Measurements from ENCODE around the gene FAM200B. TPM values are rescaled to one million over a fixed set of nuclear protein-coding genes. Genes with fewer than 3 reads are reported as not detected.

FAM200B gene
- polyA plus RNA-seq, 1 of the 3 experiments (the other 2 are of a cell fraction) = 46.3 TPM

DNA sequence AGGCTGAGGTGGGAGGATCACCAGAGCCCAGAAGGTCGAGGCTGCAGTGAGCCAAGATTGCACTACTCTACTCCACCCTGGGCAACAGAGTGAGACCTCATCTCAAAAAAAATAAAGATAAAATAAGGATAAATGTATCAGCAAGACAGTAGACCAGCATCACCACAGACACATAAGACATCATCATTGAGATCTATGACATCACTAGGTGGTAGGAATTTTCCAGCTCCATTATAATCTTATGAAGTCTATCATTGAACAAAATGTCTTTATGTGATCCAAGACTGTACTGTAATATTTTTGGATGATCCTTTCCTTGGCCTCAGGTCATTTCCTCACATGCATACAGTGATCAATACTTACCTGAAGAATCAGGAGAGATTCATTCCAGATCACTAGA is 8.3 kb upstream of the FAM200B start:
- Histone ChIP-seq H3K79me2 (ENCODE audit: insufficient read depth) (peaks cover 98% of the 10 kb centered on the region), H3K9ac (no peak overlapping the region), H3F3A (replicated peaks; ENCODE audit: insufficient read depth) (peaks cover 10% of the 10 kb centered on the region), H3K9me3 (no peaks in the 10 kb centered on the region), H4K20me1 (ENCODE audit: insufficient read depth) (no peaks in the 10 kb centered on the region; the same call in 1 of the 2 replicates), H3K4me2 (no peak overlapping the region), H3K27me3 (ENCODE audit: insufficient read depth) (no peaks in the 10 kb centered on the region), H3K4me3 (ENCODE audit: low read depth in 2 of 2, low read length in 1 of 2) (no peak overlapping the region), H2AFZ (ENCODE audit: low read depth) (no peak overlapping the region), H3K9me2 (no peaks in the 10 kb centered on the region), H3K4me1 (ENCODE audit: control insufficient read depth in 1 of 2, insufficient read depth in 2 of 2, low read depth in 1 of 2, low read length in 1 of 2) (peaks cover 5 to 23% of the 10 kb centered on the region in 2 experiments), H3K36me3 (replicated peaks in 1 of 2; ENCODE audit: control insufficient read depth in 1 of 2, insufficient read depth in 2 of 2, low read length in 1 of 2) (peaks cover 0 to 10% of the 10 kb centered on the region in 2 experiments), H3K27ac (ENCODE audit: low read depth in 2 of 2, low read length in 1 of 2) (no peak overlapping the region)
- TF ChIP-seq POLR2AphosphoS5 (IDR thresholded peaks at IDR 0.05; ENCODE audit: low read depth, low read length) = no peak
- no peak for DNase-seq
- POLR2A ChIA-PET = interaction anchor here (0.8 kb wide), 1 partner anchor 194 kb away, joined by 3 read pairs; no protein-coding TSS in a partner anchor
- CTCF ChIA-PET = interaction anchor here (1.2 kb wide), 1 partner anchor 10 kb away, joined by 3 read pairs; no protein-coding TSS in a partner anchor
- 100% methylated on average over 1 of the region's 1 CpG for WGBS (ENCODE audit: low lambda C conversion rate)

DNA sequence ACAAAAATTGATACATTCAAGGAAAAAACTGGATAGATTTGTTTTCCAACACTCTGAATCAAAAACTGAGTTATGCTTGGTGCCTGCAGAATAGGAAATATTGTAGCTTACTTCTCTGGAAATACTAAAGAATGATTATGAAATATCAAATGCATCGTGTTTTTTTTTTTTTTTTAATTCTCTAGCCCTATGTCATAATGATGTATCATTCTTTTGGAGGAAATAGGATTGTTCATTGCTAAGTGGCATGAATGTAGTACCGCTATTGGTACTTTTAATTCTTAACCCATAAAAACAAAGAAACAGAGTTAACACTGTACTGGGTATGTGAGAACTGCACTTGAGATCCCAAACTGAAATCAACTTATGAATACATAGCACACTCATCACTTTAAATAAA is 7.6 kb upstream of the FAM200B start:
- Histone ChIP-seq H3K27ac (ENCODE audit: low read depth in 2 of 2, low read length in 1 of 2) (no peak overlapping the region), H3K27me3 (ENCODE audit: insufficient read depth) (no peaks in the 10 kb centered on the region), H3K4me2 (no peak overlapping the region), H3K79me2 (ENCODE audit: insufficient read depth) (peaks cover 98% of the 10 kb centered on the region), H3F3A (replicated peaks; ENCODE audit: insufficient read depth) (peaks cover 10% of the 10 kb centered on the region), H3K9me3 (no peaks in the 10 kb centered on the region), H4K20me1 (ENCODE audit: insufficient read depth) (no peaks in the 10 kb centered on the region; the same call in 1 of the 2 replicates), H3K4me3 (ENCODE audit: low read depth in 2 of 2, low read length in 1 of 2) (no peak overlapping the region), H2AFZ (ENCODE audit: low read depth) (no peak overlapping the region), H3K36me3 (replicated peaks in 1 of 2; ENCODE audit: control insufficient read depth in 1 of 2, insufficient read depth in 2 of 2, low read length in 1 of 2) (peaks cover 0 to 10% of the 10 kb centered on the region in 2 experiments), H3K4me1 (ENCODE audit: control insufficient read depth in 1 of 2, insufficient read depth in 2 of 2, low read depth in 1 of 2, low read length in 1 of 2) (peaks cover 7 to 17% of the 10 kb centered on the region in 2 experiments), H3K9me2 (no peaks in the 10 kb centered on the region), H3K9ac (no peak overlapping the region)
- no peak for DNase-seq
- WGBS (ENCODE audit: low lambda C conversion rate) = 92% methylated on average over 2 of the region's 2 CpGs
- TF ChIP-seq SMC3 (IDR thresholded peaks at IDR 0.05; ENCODE audit: low read depth, low read length) (no peak), TEAD4 (IDR thresholded peaks at IDR 0.05; ENCODE audit: borderline replicate concordance, insufficient read depth) (no peak), GATA2 (CRISPR knock-in tag; IDR thresholded peaks at IDR 0.05) (no peak), POLR2AphosphoS5 (IDR thresholded peaks at IDR 0.05; ENCODE audit: low read depth, low read length) (no peak), EZH2phosphoT487 (IDR thresholded peaks at IDR 0.05; ENCODE audit: borderline replicate concordance, low read depth) (no peak)
- TF ChIP-seq, protein P1, sequence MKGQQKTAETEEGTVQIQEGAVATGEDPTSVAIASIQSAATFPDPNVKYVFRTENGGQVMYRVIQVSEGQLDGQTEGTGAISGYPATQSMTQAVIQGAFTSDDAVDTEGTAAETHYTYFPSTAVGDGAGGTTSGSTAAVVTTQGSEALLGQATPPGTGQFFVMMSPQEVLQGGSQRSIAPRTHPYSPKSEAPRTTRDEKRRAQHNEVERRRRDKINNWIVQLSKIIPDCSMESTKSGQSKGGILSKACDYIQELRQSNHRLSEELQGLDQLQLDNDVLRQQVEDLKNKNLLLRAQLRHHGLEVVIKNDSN (IDR thresholded peaks at IDR 0.05; ENCODE audit: borderline replicate concordance, low read depth) = no peak
- POLR2A ChIA-PET = no interaction called here
- CTCF ChIA-PET = interaction anchor here (1.2 kb wide), 1 partner anchor 11 kb away, joined by 3 read pairs; no protein-coding TSS in a partner anchor

DNA sequence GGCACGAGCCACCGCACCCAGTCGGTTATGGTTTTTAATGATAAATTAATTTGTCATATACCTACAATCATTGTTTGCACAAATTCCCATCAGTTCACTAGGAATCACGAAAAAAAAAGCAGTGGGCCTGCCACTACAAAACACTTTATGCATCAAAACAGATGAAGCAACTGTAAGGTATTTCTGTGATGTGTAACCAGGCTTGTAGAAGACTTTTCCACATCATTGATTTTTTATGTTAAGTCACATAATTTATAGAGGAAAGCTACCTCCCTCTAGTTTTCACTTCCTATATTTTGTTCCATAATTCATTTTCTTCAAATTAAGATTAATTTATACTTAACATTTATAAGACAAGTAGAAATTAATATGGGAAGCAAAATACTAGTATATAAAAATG is 6.7 kb upstream of the FAM200B start:
- Histone ChIP-seq H3K27me3 (ENCODE audit: insufficient read depth) (no peaks in the 10 kb centered on the region), H3K9me2 (no peaks in the 10 kb centered on the region), H3K9me3 (no peaks in the 10 kb centered on the region), H3K4me2 (no peak overlapping the region), H2AFZ (ENCODE audit: low read depth) (no peak overlapping the region), H4K20me1 (ENCODE audit: insufficient read depth) (no peaks in the 10 kb centered on the region; the same call in 1 of the 2 replicates), H3K4me3 (ENCODE audit: low read depth in 2 of 2, low read length in 1 of 2) (no peak overlapping the region), H3K36me3 (replicated peaks in 1 of 2; ENCODE audit: control insufficient read depth in 1 of 2, insufficient read depth in 2 of 2, low read length in 1 of 2) (peaks cover 0 to 9% of the 10 kb centered on the region in 2 experiments), H3K79me2 (ENCODE audit: insufficient read depth) (peaks cover 98% of the 10 kb centered on the region), H3K27ac (ENCODE audit: low read depth in 2 of 2, low read length in 1 of 2) (no peak overlapping the region), H3K9ac (no peak overlapping the region), H3K4me1 (ENCODE audit: control insufficient read depth in 1 of 2, insufficient read depth in 2 of 2, low read depth in 1 of 2, low read length in 1 of 2) (peaks cover 7 to 24% of the 10 kb centered on the region in 2 experiments; a peak in 3 of 4 replicates), H3F3A (replicated peaks; ENCODE audit: insufficient read depth) (peaks cover 8% of the 10 kb centered on the region)
- ChIA-PET CTCF (no interaction called here), POLR2A (no interaction called here)
- 98% methylated on average over 4 of the region's 4 CpGs for WGBS (ENCODE audit: low lambda C conversion rate)
- DNase-seq = no peak
- TF ChIP-seq FOXM1 (IDR thresholded peaks at IDR 0.05; ENCODE audit: low read depth) = no peak
- TF ChIP-seq TEAD4 (IDR thresholded peaks at IDR 0.05; ENCODE audit: borderline replicate concordance, insufficient read depth) = no peak
- TF ChIP-seq SMC3 (IDR thresholded peaks at IDR 0.05; ENCODE audit: low read depth, low read length) = no peak
- TF ChIP-seq RFX5 (IDR thresholded peaks at IDR 0.05; ENCODE audit: low read length) = no peak
- no peak for TF ChIP-seq TCF12 (IDR thresholded peaks at IDR 0.05)
- no peak for TF ChIP-seq FOSL2 (IDR thresholded peaks at IDR 0.05; ENCODE audit: borderline replicate concordance, low read depth)
- no peak for TF ChIP-seq CHD2 (IDR thresholded peaks at IDR 0.05; ENCODE audit: low read length, partially characterized antibody)
- no peak for TF ChIP-seq MXI1 (IDR thresholded peaks at IDR 0.05; ENCODE audit: low read depth, low read length)
- TF ChIP-seq, protein P2, sequence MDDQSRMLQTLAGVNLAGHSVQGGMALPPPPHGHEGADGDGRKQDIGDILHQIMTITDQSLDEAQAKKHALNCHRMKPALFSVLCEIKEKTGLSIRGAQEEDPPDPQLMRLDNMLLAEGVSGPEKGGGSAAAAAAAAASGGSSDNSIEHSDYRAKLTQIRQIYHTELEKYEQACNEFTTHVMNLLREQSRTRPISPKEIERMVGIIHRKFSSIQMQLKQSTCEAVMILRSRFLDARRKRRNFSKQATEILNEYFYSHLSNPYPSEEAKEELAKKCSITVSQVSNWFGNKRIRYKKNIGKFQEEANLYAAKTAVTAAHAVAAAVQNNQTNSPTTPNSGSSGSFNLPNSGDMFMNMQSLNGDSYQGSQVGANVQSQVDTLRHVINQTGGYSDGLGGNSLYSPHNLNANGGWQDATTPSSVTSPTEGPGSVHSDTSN (IDR thresholded peaks at IDR 0.05) = no peak
- TF ChIP-seq RCOR1 (IDR thresholded peaks at IDR 0.05; ENCODE audit: low read length) = no peak
- TF ChIP-seq, protein P3, sequence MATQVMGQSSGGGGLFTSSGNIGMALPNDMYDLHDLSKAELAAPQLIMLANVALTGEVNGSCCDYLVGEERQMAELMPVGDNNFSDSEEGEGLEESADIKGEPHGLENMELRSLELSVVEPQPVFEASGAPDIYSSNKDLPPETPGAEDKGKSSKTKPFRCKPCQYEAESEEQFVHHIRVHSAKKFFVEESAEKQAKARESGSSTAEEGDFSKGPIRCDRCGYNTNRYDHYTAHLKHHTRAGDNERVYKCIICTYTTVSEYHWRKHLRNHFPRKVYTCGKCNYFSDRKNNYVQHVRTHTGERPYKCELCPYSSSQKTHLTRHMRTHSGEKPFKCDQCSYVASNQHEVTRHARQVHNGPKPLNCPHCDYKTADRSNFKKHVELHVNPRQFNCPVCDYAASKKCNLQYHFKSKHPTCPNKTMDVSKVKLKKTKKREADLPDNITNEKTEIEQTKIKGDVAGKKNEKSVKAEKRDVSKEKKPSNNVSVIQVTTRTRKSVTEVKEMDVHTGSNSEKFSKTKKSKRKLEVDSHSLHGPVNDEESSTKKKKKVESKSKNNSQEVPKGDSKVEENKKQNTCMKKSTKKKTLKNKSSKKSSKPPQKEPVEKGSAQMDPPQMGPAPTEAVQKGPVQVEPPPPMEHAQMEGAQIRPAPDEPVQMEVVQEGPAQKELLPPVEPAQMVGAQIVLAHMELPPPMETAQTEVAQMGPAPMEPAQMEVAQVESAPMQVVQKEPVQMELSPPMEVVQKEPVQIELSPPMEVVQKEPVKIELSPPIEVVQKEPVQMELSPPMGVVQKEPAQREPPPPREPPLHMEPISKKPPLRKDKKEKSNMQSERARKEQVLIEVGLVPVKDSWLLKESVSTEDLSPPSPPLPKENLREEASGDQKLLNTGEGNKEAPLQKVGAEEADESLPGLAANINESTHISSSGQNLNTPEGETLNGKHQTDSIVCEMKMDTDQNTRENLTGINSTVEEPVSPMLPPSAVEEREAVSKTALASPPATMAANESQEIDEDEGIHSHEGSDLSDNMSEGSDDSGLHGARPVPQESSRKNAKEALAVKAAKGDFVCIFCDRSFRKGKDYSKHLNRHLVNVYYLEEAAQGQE (IDR thresholded peaks at IDR 0.05; ENCODE audit: low read depth, low read length) = no peak
- TF ChIP-seq RAD21 (IDR thresholded peaks at IDR 0.05; ENCODE audit: low read length) = no peak
- no peak for TF ChIP-seq RXRA (IDR thresholded peaks at IDR 0.05; ENCODE audit: borderline replicate concordance, low read depth)
- TF ChIP-seq GATA2 (CRISPR knock-in tag; IDR thresholded peaks at IDR 0.05) = no peak
